HG02870 (cell line): ENCODE measurements around the gene COG1.

Experiments
- ATAC-seq: cut with Tn5 transposase; IDR thresholded peaks from one replicate; pipeline ENCODE4 v1.9.1; 2021; ENCODE audit warnings: mild to moderate bottlenecking, moderate library complexity; ENCODE audit not compliant: unreplicated experiment

Gene COG1

GRCh38 chr17:73226556-73227172 is 33.8 kb downstream of the COG1 start:
- no peak for ATAC-seq

DNA sequence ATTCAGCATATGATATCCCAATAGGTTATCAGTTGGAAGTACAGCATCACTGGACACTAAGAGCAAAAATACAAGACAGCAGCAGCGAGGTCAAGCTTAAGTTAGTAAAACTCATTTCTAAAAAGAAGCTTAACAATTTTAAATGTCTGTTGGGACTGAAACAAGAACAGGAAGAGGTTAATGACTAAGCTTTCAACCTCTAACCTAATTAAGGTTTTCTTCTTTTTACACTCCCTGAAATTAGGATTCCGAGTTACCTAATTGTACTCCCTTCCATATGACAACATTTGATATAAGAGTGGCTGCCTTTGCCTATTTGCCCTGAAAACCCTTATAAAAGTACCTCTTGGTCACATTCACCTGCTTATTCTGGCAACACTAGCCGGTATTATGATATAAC is 34.5 kb downstream of the COG1 start:
- ATAC-seq: no peak

DNA sequence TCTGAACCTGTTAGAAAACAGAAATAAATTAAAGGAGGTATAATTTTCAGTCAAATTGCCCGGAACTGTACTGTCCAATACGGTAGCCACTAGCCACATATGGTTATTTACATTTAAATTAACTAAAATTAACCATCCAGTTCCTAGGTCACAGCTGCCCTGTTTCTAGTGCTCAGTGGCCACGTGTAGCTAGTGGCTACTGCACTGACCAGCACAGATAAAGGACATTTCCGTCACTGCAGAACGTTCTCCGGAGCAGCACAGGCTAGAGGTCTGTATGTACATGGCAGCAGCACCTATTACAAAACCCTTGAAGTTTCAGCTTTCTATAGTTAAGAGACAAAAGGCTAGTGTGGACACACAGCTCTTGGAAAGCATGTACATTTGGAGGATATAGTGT is 35.1 kb downstream of the COG1 start:
- no peak for ATAC-seq

DNA sequence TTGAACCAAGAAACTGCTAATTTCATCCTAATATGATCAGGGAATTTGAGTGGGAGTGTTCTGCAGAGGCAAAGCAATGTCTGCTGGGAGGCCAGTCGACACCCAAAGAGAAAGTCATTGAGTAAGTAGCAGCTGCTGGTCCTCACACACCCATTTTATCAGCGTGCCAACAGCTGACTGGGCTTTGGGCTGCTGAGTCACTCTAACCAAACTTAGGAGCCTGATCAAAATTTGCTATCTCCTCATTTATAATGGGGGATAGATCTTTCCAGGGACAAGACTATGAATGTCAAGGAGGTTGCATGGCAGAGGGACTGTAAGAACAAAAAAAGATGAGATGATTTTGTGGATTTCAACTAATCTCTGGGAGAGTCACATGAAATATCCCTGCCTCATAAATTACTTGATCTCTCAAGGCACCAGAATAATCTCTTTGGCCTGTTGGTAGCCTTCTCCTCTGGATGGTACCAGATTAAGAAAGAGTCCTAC is 35.9 kb downstream of the COG1 start:
- peak; percentile 27 for ATAC-seq

DNA sequence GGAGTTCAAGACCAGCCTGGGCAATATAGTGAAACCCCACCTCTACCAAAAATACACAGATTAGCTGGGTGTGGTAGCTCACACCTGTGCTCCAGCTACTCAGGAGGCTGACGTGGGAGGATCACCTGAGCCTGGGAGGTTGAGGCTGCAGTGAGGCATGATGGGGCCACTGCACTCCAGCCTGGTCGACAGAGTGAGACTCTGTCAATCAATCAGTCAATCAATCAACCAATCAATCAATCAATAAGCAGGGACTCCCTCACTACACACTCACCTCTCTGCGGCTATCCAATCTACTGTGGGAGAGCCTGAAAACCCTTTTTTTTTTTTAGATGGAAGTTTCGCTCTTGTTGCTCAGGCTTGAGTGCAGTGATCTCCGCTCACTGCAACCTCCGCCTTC is 37.2 kb downstream of the COG1 start:
- ATAC-seq: no peak

DNA sequence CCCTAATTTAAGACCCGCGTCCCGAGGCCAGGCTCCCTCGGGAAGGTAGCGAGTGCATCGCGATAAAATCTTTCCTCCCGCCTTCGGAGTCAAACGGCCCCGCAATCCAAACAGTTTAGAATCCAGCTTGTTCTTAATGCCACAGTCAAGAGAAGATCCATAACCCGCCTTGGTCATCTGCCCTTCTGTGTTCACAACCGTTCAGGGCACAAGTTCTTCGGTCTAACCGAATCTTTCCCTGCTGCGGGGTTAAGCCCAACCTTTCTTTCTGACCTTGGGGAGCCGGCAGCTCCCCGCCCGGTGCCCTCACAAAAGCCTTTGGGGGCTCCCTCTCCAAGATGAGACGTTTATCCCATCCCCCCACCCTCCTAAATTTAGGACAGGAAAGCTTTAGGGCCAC is 38.5 kb downstream of the COG1 start:
- ATAC-seq: no peak

GRCh38 chr17:73231841-73232586 is 39.2 kb downstream of the COG1 start:
- ATAC-seq: peak; percentile 70

DNA sequence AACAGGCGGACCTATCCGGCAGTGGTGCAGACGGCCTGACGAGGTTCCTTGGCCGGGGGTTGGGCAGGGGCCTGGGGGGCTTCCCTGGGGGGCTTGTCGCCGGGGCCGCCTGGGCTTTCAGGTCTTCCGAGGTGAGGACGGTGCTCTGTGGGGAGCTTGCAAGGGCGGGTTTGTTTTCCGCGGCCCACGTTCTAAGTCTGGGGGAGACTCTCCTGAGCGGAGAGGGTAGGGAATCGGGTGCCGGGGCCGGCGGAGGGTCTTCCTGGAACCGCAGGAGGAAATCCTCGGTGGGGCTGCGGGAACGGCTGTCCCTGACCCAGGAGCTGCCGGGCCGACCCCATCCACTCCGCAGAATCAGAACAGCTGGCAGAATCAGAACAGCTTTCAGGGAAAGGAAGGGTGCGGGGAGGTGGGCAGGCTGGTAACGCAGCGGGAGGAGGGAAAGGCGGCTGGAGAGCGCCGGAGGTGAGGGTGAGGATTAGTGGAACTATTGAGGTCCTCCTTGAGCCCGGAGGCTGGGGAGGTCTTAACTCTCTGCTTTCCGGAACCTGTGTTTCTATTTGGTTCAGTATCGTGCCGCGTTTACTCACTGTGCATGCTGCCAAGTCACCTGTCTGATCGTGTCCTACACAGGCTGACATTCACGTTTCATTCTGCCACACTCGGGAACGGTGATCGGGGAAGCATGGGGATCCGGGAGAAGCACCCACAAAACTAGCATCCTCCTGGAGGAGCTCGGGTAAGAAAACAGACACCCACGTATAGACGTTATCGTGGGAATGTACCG is 39.9 kb downstream of the COG1 start:
- peak; percentile 20 for ATAC-seq

DNA sequence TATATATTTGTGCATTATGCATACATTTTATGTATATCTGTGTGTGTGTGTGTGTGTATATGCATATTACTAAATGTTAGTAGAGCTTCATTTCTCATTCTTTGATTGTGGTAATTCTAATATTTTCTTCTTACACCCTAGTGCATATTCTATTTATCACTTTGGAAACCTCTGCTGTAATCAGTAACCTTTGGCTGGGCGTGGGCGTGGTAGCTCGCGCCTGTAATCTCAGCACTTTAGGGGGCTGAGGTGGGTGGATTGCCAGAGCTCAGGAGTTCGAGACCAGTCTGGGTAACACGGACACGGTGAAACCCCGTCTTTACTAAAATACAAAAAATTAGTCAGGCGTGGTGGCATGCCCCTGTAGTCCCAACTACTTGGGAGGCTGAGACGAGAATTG is 41.9 kb downstream of the COG1 start:
- ATAC-seq: no peak

DNA sequence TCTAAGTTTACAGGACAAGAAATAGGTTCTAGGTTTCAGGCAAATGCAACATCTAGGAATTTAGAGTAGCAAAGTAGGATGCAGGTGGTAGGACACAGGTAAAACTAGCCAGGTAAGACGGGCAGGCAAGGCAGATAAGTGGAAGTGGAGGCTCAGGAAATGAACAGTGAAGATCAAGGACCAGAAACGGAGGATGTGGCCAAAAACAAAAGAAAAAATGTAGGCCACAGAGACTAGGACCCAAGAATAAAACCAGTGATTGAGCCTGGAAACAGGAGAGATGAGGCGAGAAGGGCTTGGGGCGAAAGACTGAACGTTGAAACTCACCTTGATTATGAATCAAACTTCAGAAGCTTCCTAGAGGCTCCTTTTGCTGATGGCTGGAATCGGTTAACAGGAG is 44.9 kb downstream of the COG1 start:
- ATAC-seq: no peak

GRCh38 chr17:73240561-73240960 is 47.7 kb downstream of the COG1 start:
- no peak for ATAC-seq

GRCh38 chr17:73247726-73248125 is 54.9 kb downstream of the COG1 start:
- no peak for ATAC-seq

- no peak for ATAC-seq
These were observed 55.7 kb downstream of the COG1 start for GRCh38 chr17:73248532-73248931.

DNA sequence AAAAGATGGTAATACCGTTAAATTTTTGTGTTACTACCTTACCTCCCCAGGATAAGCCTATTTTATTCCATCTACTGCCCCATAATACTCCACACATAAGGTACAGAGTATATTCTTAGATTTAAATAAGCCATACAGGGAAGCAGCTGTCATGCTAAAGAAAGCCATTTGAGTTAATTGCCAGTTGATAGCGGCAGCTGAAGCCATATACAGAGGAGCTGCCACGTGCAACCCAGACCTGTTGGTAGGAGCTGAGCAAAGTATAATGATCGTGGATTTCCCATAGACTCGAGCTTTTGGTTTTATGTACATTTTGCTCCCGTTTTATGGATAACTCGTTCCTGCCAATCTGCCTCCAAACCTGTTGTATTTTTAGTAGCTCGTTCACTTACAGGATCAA is 56.8 kb downstream of the COG1 start:
- ATAC-seq: no peak

DNA sequence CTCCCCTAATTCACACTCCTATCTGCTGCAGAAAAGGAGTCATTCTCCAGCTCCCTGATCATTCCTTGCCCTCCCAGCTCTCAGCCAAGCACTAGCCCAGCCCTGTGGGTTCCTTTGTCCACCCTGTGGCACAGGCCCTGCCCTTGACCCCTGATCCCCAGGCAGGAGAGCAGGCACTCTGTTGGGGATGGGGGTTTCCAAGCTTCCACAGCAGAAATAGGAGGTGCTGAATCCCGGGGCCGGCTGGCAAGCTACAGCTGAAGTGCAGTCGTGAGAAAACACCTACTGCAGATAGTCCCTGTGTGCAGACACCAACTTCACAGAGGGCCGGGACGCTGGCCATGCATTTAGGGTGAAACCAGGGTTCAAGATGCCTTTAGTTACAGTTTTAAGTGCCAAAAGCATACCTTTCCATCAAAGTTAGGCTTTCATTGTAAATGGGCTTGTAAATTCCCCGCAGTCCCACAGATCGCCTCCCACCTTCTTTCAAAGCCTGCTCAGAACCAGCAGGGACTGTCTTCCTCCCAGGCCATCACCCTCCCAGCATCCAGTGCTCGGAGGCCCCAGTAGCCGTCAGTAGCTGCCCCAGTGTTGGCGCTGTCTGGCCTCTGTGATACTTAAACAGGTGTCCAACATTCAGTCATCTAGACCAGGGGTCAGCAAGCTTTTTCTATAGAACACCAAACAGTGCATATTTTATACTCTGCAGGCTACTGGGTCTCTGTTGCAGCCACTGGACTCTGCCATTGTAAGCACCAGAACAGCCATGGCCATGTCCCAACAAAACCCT is 58.2 kb downstream of the COG1 start:
- no peak for ATAC-seq

DNA sequence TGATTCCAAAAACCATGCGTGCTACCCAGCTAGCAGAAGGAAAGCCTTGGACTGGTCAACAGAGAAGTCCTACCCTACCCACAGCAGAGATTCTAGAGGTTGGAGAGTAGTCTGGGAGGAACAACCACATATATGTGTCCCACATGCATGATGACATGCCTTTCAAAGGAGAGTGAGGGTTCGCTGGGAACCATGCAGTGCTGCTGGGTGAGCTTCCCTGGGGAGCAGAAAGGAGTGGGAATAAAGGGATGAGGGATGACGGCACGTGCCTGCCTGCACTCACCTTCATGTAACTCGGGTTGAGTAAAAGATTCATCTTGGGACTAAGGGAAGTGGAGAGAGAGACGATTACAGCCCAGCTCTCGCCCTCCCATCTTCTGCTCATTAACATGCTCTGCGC is 59.0 kb downstream of the COG1 start:
- no peak for ATAC-seq

- no peak for ATAC-seq
These were observed 62.9 kb downstream of the COG1 start for GRCh38 chr17:73255671-73256181.

GRCh38 chr17:73256220-73256619 is 63.4 kb downstream of the COG1 start:
- no peak for ATAC-seq

DNA sequence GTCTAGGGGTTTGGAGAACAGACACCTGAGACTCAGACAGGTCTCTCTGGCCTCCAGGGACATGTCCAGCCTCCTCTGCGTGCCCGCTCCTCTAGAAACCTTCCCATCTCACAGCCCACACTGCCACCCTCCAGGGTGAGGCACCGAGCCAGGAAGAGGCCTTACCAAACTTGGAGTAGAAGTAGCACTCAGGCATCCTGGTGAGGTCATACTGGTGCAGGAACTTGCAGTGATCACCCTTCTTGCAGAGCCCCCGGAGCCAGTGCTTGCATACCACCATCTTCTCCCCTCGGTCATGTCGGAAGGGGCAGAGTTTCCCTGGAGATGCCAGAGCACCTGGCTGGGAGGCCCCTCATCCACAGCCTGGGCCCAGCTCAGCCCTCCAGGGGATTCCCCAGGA is 64.7 kb downstream of the COG1 start:
- ATAC-seq: no peak
